Smooth muscle cell of the brain vasculature (primary cell): ENCODE data around the gene ZFP69B.
"Not testable (repeated sequence)": the region's sequence is repeated elsewhere in the genome, so short reads cannot be mapped to it uniquely, and the experiment has no call there.

Experiments used
- DNase-seq: peaks from one replicate; pipeline ENCODE4 v3.0.0-alpha.2; 2012; ENCODE audit warnings: low read depth, low spot score

ZFP69B gene

DNA sequence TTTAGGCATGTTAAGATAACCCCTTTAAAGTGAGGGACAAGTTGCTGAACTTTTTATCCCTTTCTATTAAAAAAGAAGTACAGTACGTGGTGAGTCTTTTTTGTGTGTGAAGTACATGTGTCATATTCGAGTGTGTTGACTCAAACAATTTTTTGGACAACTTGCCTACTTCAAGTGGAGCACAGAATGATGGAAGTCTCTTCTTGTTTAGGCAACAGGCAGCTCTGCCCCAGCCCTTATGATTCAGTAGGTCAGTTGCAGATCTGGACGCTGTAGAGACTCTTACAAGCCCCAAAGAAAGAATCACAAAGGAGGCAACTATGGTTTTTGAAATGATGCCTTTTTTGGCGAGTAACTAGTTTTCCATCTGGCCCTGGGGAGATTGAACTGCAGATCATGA lies 14.4 kb upstream of the ZFP69B start:
- no peak for DNase-seq

DNA sequence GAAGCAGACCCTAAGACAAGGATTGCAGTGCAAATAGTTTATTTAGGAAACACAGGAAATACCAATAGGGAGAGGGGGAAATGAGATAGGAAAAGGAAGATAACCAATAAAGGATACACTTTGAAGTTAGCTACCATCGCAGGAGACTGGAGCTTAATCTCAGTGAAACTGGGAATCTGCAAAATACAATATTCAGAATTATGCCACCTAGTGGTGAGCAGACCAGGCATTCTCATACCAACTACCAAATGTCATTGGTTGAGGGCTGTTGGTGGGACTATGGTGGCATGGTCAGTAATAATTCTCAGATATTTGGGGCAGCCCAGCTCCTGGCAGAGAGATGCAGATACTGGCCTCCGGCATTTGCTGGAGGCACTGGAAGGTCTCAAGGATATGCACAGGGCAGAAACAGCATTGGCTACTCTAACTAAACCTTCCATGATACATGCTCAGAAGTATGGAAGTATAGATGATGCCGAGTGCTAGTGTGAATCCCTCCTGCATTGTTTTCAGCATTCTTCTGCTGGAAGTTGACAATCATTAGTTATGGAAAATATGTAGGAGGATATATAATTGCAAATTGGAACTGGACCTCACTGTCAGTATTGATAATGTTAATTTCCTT lies 11.8 kb upstream of the ZFP69B start:
- DNase-seq: no peak

GRCh38 chr1:40439247-40439646 lies 11.0 kb upstream of the ZFP69B start:
- DNase-seq: no peak

GRCh38 chr1:40450495-40451237 lies 390 bp downstream of the ZFP69B start:
- DNase-seq: no peak

DNA sequence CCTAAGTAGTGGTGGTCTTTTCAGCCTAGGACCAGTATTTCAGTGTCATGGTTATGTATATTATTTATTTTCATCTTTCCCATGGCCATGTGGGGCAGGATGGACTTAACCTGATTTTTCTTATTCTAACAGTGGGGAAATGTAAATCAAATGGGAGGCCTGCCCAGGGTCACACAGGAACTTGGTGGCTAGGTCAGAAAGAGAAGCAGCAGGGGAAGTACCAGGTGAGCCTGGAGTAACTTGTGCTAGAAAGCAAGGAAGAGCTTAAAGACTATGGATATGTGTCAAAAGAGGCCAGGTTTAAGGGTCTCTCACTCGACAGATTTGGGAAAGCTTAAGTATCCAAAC lies 936 bp downstream of the ZFP69B start:
- DNase-seq: no peak

GRCh38 chr1:40454873-40455272 lies 4.6 kb downstream of the ZFP69B start:
- DNase-seq: no peak

DNA sequence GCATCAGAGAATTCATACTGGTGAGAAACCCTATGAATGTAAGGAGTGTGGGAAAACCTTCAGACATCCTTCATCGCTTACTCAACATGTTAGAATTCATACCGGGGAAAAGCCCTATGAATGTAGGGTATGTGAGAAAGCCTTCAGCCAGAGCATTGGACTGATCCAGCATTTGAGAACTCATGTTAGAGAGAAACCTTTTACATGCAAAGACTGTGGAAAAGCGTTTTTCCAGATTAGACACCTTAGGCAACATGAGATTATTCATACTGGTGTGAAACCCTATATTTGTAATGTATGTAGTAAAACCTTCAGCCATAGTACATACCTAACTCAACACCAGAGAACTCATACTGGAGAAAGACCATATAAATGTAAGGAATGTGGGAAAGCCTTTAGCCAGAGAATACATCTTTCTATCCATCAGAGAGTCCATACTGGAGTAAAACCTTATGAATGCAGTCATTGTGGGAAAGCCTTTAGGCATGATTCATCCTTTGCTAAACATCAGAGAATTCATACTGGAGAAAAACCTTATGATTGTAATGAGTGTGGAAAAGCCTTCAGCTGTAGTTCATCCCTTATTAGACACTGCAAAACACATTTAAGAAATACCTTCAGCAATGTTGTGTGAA lies 12.8 kb downstream of the ZFP69B start:
- no peak for DNase-seq

DNA sequence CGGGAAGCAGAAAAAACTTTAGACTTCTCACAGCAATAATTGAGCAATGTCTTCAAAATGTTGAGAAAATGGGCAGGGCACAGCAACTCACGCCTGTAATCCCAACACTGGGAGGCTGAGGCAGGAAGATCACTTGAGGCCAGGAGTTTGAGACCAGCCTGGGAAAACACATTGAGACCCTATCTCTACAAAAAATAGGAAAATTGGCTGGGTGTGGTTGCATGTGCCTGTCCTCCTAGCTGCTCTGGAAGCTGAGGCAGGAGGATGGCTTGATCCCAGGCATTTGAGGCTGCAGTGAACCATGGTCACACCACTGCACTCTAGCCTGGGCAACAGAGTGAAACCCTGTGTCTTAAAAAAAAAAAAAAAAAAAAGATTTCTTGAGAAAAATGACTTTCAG lies 19.1 kb downstream of the ZFP69B start:
- no peak for DNase-seq

DNA sequence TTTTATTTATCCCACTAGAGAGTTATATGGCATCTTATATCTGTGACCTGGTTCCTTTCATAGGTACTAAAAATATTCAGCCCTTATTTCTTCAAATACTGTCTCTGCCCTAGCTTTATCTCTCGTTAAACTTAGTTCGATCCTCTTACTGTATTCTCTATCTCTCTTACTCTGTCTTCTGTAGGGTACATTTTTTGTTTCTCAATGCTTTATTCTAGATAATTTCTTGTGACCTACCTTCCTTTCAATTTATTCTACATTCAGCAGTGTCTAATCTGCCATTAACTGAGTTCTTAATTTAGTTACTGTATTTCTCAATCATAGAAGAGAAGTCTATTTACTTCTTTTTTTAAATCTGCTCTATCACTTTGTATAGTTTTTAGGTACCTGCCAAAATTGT lies 25.0 kb downstream of the ZFP69B start:
- no peak for DNase-seq

DNA sequence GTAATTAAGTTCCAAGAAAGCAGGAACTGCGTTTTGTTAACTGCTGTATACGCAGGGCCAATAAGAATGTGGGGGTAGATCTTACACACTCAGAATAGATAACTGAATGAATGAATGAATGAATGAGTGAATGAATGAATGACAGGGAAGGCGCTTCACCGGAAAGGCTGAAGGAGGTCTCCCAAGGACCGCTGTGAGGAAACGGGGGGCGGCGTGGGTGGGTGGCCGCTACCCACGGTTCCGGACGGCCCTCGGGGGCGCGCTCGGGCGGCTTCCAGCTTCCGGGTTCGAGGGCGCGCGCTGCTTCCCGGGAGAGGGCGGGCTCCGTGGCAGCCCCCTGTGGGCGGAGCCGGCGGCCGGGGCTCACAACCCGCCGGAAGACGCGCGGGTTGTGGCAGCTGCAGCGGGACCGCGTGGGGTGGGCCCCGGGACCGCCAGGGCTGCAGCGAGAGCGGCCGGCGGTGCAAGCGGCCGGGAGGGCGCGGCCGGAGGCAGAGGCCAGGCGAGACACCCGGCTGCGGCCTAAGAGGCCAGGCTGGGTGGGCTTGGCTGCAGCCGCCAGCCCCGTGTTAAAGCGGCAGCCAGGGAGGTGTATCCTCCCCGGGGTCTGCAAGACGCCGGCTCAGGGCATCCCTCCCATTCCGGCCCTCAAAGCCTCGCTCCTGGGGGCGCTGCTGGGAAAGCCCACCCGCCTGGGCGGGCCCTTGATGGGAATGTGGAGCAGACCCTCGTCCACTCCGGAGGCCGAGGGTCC lies 26.8 kb downstream of the ZFP69B start, which contains the start of gene ZFP69:
TSS of gene ZFP69 (plus strand) at position 367 of the 754 bp plus-strand sequence. CDS start 2,072 bp downstream, outside the sequence.
- DNase-seq: no peak

DNA sequence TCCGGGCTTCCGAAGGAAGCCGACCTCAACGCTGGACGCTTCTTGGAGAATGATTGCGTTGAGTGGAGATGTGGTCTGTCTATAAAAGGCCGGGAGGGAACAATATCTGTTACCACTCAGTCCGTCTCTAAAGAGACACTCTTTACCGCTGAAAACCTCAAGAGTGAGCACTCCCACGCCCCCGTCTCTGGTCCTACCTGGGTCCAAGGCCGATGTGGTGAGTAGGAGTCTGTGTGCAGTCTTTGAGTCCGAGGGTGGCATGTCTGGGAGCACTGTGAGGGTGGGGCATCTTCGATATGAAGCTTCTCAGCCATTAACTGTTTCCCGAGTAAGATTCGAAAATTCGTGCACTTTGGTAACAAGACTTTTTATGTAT lies 27.4 kb downstream of the ZFP69B start:
- DNase-seq: no peak

DNA sequence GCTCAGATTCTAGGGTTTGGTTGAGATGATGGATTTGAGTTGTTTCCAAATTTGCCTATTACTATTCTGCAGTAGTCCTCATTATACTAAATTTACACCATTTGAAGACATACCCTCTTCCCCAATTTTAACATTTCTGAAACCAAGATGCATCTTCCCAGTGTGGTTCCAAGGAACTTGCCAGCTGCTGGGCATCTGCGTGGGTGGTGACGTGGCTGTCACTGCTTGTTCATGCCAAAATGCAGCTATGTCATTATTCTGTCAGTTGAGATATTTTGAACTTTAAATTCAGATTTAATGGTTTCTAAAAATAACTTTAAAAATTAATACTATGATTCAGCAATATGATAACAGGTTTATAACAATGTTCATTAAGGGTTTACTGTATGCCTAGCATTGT lies 28.0 kb downstream of the ZFP69B start:
- no peak for DNase-seq

DNA sequence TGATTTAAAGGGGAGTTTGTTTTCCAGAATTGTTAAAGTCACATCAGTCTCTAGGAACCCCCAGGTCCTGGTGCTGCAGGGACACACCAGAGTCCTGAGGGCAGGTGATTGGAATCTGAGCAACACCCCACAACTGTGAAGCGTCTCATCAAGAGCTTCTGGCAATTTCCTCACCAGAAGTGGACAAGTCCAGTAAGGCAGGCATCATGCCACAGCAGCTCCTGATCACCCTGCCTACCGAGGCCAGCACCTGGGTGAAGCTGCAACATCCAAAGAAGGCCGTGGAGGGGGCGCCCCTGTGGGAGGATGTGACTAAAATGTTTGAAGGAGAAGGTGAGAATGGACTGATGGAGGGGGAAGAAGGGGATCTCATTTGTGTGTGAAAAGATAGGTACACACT lies 28.9 kb downstream of the ZFP69B start:
- no peak for DNase-seq

GRCh38 chr1:40495315-40495903 lies 45.1 kb downstream of the ZFP69B start:
- DNase-seq: no peak

DNA sequence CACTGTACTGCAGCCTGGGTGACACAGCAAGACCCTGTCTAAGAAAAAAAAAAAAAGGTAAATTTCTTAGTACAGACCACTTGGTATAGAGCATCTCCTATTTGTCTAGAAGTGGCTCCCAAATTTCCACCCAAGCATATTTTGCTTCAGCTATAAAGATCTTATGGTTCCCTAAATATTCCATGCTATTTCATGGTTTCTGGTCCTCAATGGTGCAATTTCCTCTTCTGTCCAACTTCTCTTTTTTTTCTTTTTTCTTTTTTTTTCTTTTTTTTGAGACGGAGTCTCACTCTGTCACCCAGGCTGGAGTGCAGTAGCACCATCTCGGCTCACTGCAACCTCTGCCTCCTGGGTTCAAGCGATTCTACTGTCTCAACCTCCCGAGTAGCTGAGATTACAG lies 52.4 kb downstream of the ZFP69B start:
- DNase-seq: not testable (repeated sequence)

- DNase-seq: no peak
These were observed 57.7 kb downstream of the ZFP69B start for GRCh38 chr1:40507973-40508372.

- no peak for DNase-seq
These were observed 58.4 kb downstream of the ZFP69B start, which contains the start of gene EXO5 for GRCh38 chr1:40508375-40509341. Gene EXO5 (plus strand): TSS chr1:40508767. CDS start chr1:40514545, 5,778 bp downstream.
